ENCODE results near the gene MAP3K12.

DNA sequence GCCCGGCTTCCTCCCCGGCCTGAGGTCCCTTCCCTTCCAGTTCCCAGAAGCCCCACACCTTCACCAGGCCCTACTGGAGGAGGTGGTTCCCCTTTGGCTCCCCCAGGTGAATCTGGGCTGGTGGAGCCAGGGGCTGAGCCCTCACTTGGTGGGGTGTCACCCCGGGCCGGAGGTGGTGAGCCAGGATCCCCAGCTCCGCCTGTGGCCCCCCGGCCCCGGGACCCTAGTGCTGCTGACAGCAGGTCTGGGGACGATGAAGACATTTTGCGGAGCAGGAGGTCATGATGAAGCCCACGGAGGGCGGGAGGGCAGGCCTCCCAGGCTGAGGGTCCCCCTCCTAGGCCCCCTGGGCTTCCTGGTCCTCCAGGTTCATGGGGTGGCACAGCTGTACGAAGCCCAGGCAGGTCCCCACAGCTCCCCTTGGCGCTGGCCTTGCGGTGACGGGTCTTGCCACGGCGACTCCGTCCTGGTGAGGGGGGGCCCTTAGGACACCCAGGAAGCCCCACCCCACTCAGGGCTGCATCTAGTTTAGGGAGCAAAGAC lies 16.6 kb downstream of the MAP3K12 start:
- TF ChIP-seq POLR2AphosphoS5 (IDR thresholded peaks at IDR 0.05) (no peak), MXI1 (conservative IDR thresholded peaks at IDR 0.05; ENCODE audit: poor library complexity, severe bottlenecking) (no peak), RAD21 (conservative IDR thresholded peaks at IDR 0.05) (no peak), EP300 (conservative IDR thresholded peaks at IDR 0.05; ENCODE audit: poor library complexity, severe bottlenecking) (no peak), EZH2 (IDR thresholded peaks at IDR 0.05; ENCODE audit: borderline replicate concordance, insufficient read depth, low read length, poor library complexity, severe bottlenecking) (no peak)
- TF ChIP-seq, protein P1, sequence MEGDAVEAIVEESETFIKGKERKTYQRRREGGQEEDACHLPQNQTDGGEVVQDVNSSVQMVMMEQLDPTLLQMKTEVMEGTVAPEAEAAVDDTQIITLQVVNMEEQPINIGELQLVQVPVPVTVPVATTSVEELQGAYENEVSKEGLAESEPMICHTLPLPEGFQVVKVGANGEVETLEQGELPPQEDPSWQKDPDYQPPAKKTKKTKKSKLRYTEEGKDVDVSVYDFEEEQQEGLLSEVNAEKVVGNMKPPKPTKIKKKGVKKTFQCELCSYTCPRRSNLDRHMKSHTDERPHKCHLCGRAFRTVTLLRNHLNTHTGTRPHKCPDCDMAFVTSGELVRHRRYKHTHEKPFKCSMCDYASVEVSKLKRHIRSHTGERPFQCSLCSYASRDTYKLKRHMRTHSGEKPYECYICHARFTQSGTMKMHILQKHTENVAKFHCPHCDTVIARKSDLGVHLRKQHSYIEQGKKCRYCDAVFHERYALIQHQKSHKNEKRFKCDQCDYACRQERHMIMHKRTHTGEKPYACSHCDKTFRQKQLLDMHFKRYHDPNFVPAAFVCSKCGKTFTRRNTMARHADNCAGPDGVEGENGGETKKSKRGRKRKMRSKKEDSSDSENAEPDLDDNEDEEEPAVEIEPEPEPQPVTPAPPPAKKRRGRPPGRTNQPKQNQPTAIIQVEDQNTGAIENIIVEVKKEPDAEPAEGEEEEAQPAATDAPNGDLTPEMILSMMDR (IDR thresholded peaks at IDR 0.05; ENCODE audit: poor library complexity, severe bottlenecking) = no peak

All from neural cell (in vitro differentiated cells).